H9 (cell line): Measurements from ENCODE around the gene CCDC86. TPM values are rescaled to one million over a fixed set of nuclear protein-coding genes. Genes with fewer than 3 reads are reported as not detected.

Experiments
- DNase-seq: peaks from one replicate; pipeline ENCODE4 v3.0.0-alpha.2; 2017
- H2AFZ ChIP-seq: one replicate; pipeline ENCODE4 v1.6.1; 2013; ENCODE audit warnings: mild to moderate bottlenecking, low read length, control low read depth, moderate library complexity
- H2AK5ac ChIP-seq: 2 replicates; pipeline ENCODE4 v1.6.1; 2013; ENCODE audit warnings: low read length, control low read depth, mixed read lengths; ENCODE audit not compliant: insufficient read length
- H2BK120ac ChIP-seq: one replicate; pipeline ENCODE4 v1.6.1; 2013; ENCODE audit warnings: low read depth, mild to moderate bottlenecking, low read length, control low read depth, inconsistent platforms; ENCODE audit not compliant: poor library complexity, severe bottlenecking
- H2BK12ac ChIP-seq: 2 replicates; pipeline ENCODE4 v1.6.1; 2013; ENCODE audit warnings: low read length, control low read depth, mixed read lengths, low read depth; ENCODE audit not compliant: insufficient read length
- H2BK15ac ChIP-seq: 2 replicates; pipeline ENCODE4 v1.6.1; 2013; ENCODE audit warnings: low read depth, low read length, control low read depth
- H2BK20ac ChIP-seq: one replicate; pipeline ENCODE4 v1.6.1; 2013; ENCODE audit warnings: low read depth, mild to moderate bottlenecking, low read length, control low read depth, inconsistent platforms; ENCODE audit not compliant: poor library complexity, severe bottlenecking
- H2BK5ac ChIP-seq: 2 replicates; pipeline ENCODE4 v1.6.1; 2013; ENCODE audit warnings: low read length, control low read depth, mixed read lengths; ENCODE audit not compliant: insufficient read length
- H3K14ac ChIP-seq: 2 replicates; pipeline ENCODE4 v1.6.1; 2013; ENCODE audit warnings: low read length, control low read depth; ENCODE audit not compliant: insufficient read depth
- H3K18ac ChIP-seq: 2 replicates; pipeline ENCODE4 v1.6.1; 2013; ENCODE audit warnings: low read depth, mild to moderate bottlenecking, mixed read lengths, low read length, control low read depth; ENCODE audit not compliant: insufficient read length
- H3K23ac ChIP-seq: 2 replicates; pipeline ENCODE4 v1.6.1; 2013; ENCODE audit warnings: low read length, control low read depth, mixed read lengths, low read depth; ENCODE audit not compliant: insufficient read length
- H3K23me2 ChIP-seq: 2 replicates; pipeline ENCODE4 v1.6.1; 2013; ENCODE audit warnings: low read depth, mild to moderate bottlenecking, mixed read lengths, low read length, control low read depth; ENCODE audit not compliant: insufficient read length, poor library complexity, severe bottlenecking
- H3K27ac ChIP-seq: 2 replicates; pipeline ENCODE4 v1.5.1; 2013; ENCODE audit warnings: low read length, control low read depth, mixed read lengths, low read depth; ENCODE audit not compliant: insufficient read length
- H3K27me3 ChIP-seq: 2 replicates; pipeline ENCODE4 v1.6.1; 2013; ENCODE audit warnings: low read length, control low read depth, inconsistent platforms; ENCODE audit not compliant: insufficient read depth
- H3K4ac ChIP-seq: 2 replicates; pipeline ENCODE4 v1.6.1; 2013; ENCODE audit warnings: low read depth, mild to moderate bottlenecking, control low read depth, inconsistent platforms, low read length, moderate library complexity
- H3K4me1 ChIP-seq: 2 replicates; pipeline ENCODE4 v1.6.1; 2013; ENCODE audit warnings: low read length, control low read depth, inconsistent platforms; ENCODE audit not compliant: insufficient read depth
- H3K4me2 ChIP-seq: 2 replicates; pipeline ENCODE4 v1.6.1; 2013; ENCODE audit warnings: low read length, control low read depth, mixed read lengths; ENCODE audit not compliant: insufficient read length, insufficient read depth
- H3K56ac ChIP-seq: 2 replicates; pipeline ENCODE4 v1.6.1; 2013; ENCODE audit warnings: low read depth, mild to moderate bottlenecking, mixed read lengths, low read length, control low read depth; ENCODE audit not compliant: insufficient read length
- H3K79me1 ChIP-seq: 2 replicates; pipeline ENCODE4 v1.6.1; 2013; ENCODE audit warnings: low read depth, mild to moderate bottlenecking, moderate library complexity, low read length, control low read depth, inconsistent platforms; ENCODE audit not compliant: insufficient read depth, poor library complexity, severe bottlenecking
- H3K79me2 ChIP-seq: 2 replicates; pipeline ENCODE4 v1.6.1; 2013; ENCODE audit warnings: low read length, control low read depth, inconsistent platforms; ENCODE audit not compliant: insufficient read depth
- H3K9ac ChIP-seq: 2 replicates; pipeline ENCODE4 v1.6.1; 2013; ENCODE audit warnings: low read length, control low read depth, mixed read lengths; ENCODE audit not compliant: insufficient read length; ENCODE audit errors: extremely low read depth
- H3K9me3 ChIP-seq: one replicate; pipeline ENCODE4 v1.6.1; 2013; ENCODE audit warnings: low read depth, low read length, inconsistent platforms; ENCODE audit not compliant: control insufficient read depth
- H3T11ph ChIP-seq: one replicate; pipeline ENCODE4 v1.6.1; 2013; ENCODE audit warnings: mild to moderate bottlenecking, low read length, control low read depth, inconsistent platforms
- H4K20me1 ChIP-seq: one replicate; pipeline ENCODE4 v1.6.1; 2013; ENCODE audit not compliant: control insufficient read depth, insufficient read length, insufficient read depth
- H4K5ac ChIP-seq: 2 replicates; pipeline ENCODE4 v1.6.1; 2013; ENCODE audit warnings: low read depth, mild to moderate bottlenecking, mixed read lengths, low read length, control low read depth; ENCODE audit not compliant: insufficient read length
- H4K8ac ChIP-seq: replicated peaks from 2 replicates; pipeline ENCODE4 v1.6.1; 2013; ENCODE audit warnings: low read length, control low read depth, mixed read lengths, low read depth; ENCODE audit not compliant: insufficient read length
- H4K91ac ChIP-seq: 2 replicates; pipeline ENCODE4 v1.6.1; 2013; ENCODE audit warnings: low read depth, mild to moderate bottlenecking, moderate library complexity, mixed read lengths, low read length, control low read depth; ENCODE audit not compliant: insufficient read length
- H3K27ac Mint-ChIP-seq, 3 experiments: 2 replicates in 2 of 3; 3 replicates in 1 of 3; pipeline ENCODE4 v1.8.0; 2020 to 2021; ENCODE audit warnings: mixed read lengths in 3 of 3, mild to moderate bottlenecking in 1 of 3, moderate library complexity in 1 of 3
- H3K27me3 Mint-ChIP-seq: 2 replicates; pipeline ENCODE4 v1.8.0; 2021; ENCODE audit warnings: low read depth, mild to moderate bottlenecking, moderate library complexity, mixed read lengths
- H3K36me3 Mint-ChIP-seq, 3 experiments: 2 replicates in 2 of 3; 3 replicates in 1 of 3; pipeline ENCODE4 v1.8.0; 2020 to 2021; ENCODE audit warnings: low read depth in 3 of 3, mixed read lengths in 3 of 3; ENCODE audit not compliant: insufficient read depth in 1 of 3
- H3K4me1 Mint-ChIP-seq, 2 experiments: 2 replicates each; pipeline ENCODE4 v1.8.0; 2020; ENCODE audit warnings: mixed read lengths in 2 of 2
- H3K4me3 Mint-ChIP-seq, 2 experiments: 2 replicates in 1 of 2; 3 replicates in 1 of 2; pipeline ENCODE4 v1.8.0; 2020 to 2021; ENCODE audit warnings: mild to moderate bottlenecking in 2 of 2, mixed read lengths in 2 of 2, moderate library complexity in 1 of 2
- H3K9me3 Mint-ChIP-seq, 2 experiments: 2 replicates in 1 of 2; 3 replicates in 1 of 2; pipeline ENCODE4 v1.8.0; 2020; ENCODE audit warnings: mild to moderate bottlenecking in 2 of 2, mixed read lengths in 2 of 2, moderate library complexity in 1 of 2
- WGBS: extraction: QIAGEN DNeasy Blood & Tissue Kit; methylation state at CpG from one replicate; pipeline ENCODE4 v1.1.7; 2013; ENCODE audit warnings: missing lambda C conversion rate, low lambda C conversion rate, mixed read lengths; ENCODE audit not compliant: insufficient read length; ENCODE audit errors: extremely low coverage; 5-methylcytosine and 5-hydroxymethylcytosine counted together
- total RNA-seq: library from RNA; stranded (reverse); gene quantifications from 2 replicates; pipeline ENCODE4 v1.2.1, GENCODE V29; 2021
- TF ChIP-seq, protein P1 (sequence below): fragments of 200-600 bp; sonication (generic); conservative IDR thresholded peaks from 3 replicates; pipeline ENCODE4 v1.8.0; 2021; ENCODE audit warnings: antibody characterized with exemption, mild to moderate bottlenecking

CCDC86 gene
- total RNA-seq, 1 experiment from 2014 or later: 82.3 TPM

DNA sequence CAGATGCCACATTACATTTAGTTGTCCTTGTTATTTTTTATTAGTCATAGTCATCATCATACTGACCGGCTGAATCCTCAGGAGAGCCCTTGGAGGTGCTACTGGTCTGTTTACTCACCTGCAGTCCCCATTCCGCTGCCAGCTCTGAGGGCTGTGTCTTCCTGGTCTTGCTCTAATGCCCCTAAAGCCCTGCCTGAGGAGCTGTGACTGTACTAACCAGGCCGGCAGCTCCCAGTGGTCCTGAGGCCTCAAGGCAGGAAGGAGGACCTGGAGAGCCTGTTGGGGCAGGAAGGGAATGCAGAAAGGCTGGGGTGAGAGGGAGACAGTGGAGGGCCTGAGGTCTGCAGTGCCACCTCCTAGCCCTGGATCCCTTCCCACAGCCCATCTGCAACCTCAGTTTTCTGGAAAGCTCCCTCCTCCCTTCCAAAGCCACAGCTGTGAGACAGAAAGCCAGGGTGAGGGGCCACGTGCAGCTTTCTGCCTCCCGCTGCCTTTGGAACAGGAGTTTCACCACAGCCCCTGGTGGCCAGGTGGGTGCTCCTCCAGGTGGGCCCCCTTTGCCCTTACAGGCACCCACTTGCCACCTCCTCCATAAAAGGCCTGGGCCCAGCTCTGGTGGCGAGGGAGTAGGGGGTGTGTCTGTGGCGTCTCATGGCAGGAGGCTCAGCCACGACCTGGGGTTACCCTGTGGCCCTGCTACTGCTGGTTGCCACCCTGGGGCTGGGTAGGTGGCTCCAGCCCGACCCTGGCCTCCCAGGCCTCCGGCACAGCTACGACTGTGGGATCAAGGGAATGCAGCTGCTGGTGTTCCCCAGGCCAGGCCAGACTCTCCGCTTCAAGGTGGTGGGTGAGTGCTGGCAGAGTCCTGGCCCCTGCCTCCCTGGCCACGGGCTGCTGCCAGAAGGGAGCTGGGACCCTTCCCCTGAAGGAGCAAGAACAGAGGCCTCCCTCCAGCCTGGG, 25.3 kb downstream of the CCDC86 start, which contains the start of gene ZP1:
Gene ZP1 (plus strand): TSS at position 632 of the 960 bp plus-strand sequence. CDS start 20 bp downstream, at position 652.
- Histone ChIP-seq H4K5ac (no peak within 1 kb of the TSS), H2BK5ac (no peak within 1 kb of the TSS), H3K23me2 (no peaks in the 10 kb centered on the region), H2BK20ac (no peak within 1 kb of the TSS), H2BK120ac (no peak within 1 kb of the TSS), H3K4ac (no peak within 1 kb of the TSS), H4K8ac (no peak within 1 kb of the TSS), H3T11ph (no peak within 1 kb of the TSS), H3K27me3 (no peaks in the 10 kb centered on the region), H3K14ac (no peak within 1 kb of the TSS; the same call in 1 of the 2 replicates), H3K56ac (no peak within 1 kb of the TSS), H4K91ac (no peak within 1 kb of the TSS), H2BK12ac (no peak within 1 kb of the TSS), H3K27ac (no peak within 1 kb of the TSS), H2AK5ac (no peak within 1 kb of the TSS), H3K79me2 (no peaks in the 10 kb centered on the region), H2AFZ (no peak within 1 kb of the TSS), H3K18ac (no peak within 1 kb of the TSS), H2BK15ac (no peak within 1 kb of the TSS), H3K4me2 (no peak within 1 kb of the TSS), H3K79me1 (no peaks in the 10 kb centered on the region), H3K4me1 (no peaks in the 10 kb centered on the region), H4K20me1 (no peaks in the 10 kb centered on the region), H3K23ac (no peak within 1 kb of the TSS), H3K9ac (no peak within 1 kb of the TSS), H3K9me3 (no peaks in the 10 kb centered on the region)
- H3K4me3 Mint-ChIP-seq: no peak within 1 kb of the TSS
- peaks cover 2% of the 10 kb centered on the region; the same call in 1 of the 2 replicates for H3K27me3 Mint-ChIP-seq
- no peak within 1 kb of the TSS for H3K27ac Mint-ChIP-seq
- H3K4me1 Mint-ChIP-seq: peaks cover 0 to 2% of the 10 kb centered on the region in 2 experiments; a peak in 2 of 4 replicates
- H3K9me3 Mint-ChIP-seq: peaks cover 0 to 2% of the 10 kb centered on the region in 2 experiments; a peak in 1 of 5 replicates
- no CpG with 5 or more reads among the region's 13 CpGs for WGBS
- H3K36me3 Mint-ChIP-seq: no peaks in the 10 kb centered on the region; a peak in 1 of 7 replicates
- no peak for DNase-seq
- TF ChIP-seq, protein P1, sequence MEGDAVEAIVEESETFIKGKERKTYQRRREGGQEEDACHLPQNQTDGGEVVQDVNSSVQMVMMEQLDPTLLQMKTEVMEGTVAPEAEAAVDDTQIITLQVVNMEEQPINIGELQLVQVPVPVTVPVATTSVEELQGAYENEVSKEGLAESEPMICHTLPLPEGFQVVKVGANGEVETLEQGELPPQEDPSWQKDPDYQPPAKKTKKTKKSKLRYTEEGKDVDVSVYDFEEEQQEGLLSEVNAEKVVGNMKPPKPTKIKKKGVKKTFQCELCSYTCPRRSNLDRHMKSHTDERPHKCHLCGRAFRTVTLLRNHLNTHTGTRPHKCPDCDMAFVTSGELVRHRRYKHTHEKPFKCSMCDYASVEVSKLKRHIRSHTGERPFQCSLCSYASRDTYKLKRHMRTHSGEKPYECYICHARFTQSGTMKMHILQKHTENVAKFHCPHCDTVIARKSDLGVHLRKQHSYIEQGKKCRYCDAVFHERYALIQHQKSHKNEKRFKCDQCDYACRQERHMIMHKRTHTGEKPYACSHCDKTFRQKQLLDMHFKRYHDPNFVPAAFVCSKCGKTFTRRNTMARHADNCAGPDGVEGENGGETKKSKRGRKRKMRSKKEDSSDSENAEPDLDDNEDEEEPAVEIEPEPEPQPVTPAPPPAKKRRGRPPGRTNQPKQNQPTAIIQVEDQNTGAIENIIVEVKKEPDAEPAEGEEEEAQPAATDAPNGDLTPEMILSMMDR: no peak
